Type B pancreatic cell (in vitro differentiated cells): Measurements from ENCODE around the gene GNA15. TPM values are rescaled to one million over a fixed set of nuclear protein-coding genes. Genes with fewer than 3 reads are reported as not detected.

Source experiments
- DNase-seq: peaks from one replicate; pipeline ENCODE4 v3.0.0; 2021; ENCODE audit warnings: mixed read lengths; ENCODE audit not compliant: unreplicated experiment; ENCODE audit errors: extremely low spot score
- H3K27ac Mint-ChIP-seq: 2 replicates; pipeline ENCODE4 v1.8.0; 2021; ENCODE audit warnings: mild to moderate bottlenecking, mixed read lengths
- H3K27me3 Mint-ChIP-seq: 2 replicates; pipeline ENCODE4 v1.8.0; 2021; ENCODE audit warnings: mixed read lengths
- H3K36me3 Mint-ChIP-seq: 2 replicates; pipeline ENCODE4 v1.8.0; 2021; ENCODE audit warnings: mixed read lengths
- H3K4me1 Mint-ChIP-seq: one replicate; pipeline ENCODE4 v1.8.0; 2021; ENCODE audit warnings: mixed read lengths; ENCODE audit not compliant: unreplicated experiment
- H3K4me3 Mint-ChIP-seq: 2 replicates; pipeline ENCODE4 v1.8.0; 2021; ENCODE audit warnings: mild to moderate bottlenecking, mixed read lengths
- H3K9me3 Mint-ChIP-seq: 2 replicates; pipeline ENCODE4 v1.8.0; 2021; ENCODE audit warnings: mixed read lengths
- total RNA-seq: library from RNA; stranded (reverse); gene quantifications from 2 replicates; pipeline ENCODE4 v1.2.1, GENCODE V29; 2021; ENCODE audit warnings: low replicate concordance
- TF ChIP-seq, protein P1 (sequence below): fragments of 200-600 bp; sonication (generic); conservative IDR thresholded peaks from 2 replicates; pipeline ENCODE4 v1.5.0; 2021; ENCODE audit warnings: antibody characterized with exemption, mild to moderate bottlenecking

GNA15 gene
- total RNA-seq, 1 donor from 2014 or later = 1.6 TPM

DNA sequence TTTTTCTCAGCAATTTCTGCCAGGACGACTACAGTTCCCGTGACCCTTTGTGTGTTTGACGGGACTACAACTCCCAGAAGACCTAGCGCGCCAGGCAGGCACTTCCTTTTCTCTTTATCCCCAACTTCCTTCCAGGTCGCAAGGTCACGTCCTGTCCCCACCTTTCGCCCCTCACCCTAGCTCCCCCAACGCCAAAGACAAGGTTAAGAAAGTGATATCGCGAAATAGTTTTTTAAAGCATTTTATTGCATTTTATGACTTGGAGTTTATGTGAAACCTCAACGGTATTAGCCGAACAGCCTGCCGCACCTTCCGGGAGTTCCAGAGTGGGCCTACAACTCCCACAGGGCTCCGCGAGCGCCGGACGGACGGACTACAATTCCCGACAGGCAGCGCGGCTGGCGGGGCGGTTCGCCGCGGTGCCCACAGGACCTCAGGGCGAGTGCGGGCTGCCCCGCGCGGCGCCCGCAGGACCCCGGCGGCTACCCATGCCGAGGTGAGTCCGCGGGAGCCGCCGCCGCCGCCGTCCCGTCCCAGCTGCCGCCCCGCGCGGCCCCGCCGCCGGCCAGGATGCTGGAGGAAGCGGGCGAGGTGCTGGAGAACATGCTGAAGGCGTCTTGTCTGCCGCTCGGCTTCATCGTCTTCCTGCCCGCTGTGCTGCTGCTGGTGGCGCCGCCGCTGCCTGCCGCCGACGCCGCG is 49.8 kb downstream of the GNA15 start, which contains the start of gene NCLN:
NCLN (plus strand) TSS at position 470 of the 699 bp plus-strand sequence; CDS start at position 571, 101 bp downstream.
- Mint-ChIP-seq H3K4me3 (peak within 1 kb of the TSS; percentile 99), H3K27me3 (no peaks in the 10 kb centered on the region), H3K9me3 (no peaks in the 10 kb centered on the region), H3K36me3 (no peaks in the 10 kb centered on the region), H3K27ac (peak within 1 kb of the TSS; percentile 99), H3K4me1 (peaks cover 8% of the 10 kb centered on the region)
- TF ChIP-seq, protein P1, sequence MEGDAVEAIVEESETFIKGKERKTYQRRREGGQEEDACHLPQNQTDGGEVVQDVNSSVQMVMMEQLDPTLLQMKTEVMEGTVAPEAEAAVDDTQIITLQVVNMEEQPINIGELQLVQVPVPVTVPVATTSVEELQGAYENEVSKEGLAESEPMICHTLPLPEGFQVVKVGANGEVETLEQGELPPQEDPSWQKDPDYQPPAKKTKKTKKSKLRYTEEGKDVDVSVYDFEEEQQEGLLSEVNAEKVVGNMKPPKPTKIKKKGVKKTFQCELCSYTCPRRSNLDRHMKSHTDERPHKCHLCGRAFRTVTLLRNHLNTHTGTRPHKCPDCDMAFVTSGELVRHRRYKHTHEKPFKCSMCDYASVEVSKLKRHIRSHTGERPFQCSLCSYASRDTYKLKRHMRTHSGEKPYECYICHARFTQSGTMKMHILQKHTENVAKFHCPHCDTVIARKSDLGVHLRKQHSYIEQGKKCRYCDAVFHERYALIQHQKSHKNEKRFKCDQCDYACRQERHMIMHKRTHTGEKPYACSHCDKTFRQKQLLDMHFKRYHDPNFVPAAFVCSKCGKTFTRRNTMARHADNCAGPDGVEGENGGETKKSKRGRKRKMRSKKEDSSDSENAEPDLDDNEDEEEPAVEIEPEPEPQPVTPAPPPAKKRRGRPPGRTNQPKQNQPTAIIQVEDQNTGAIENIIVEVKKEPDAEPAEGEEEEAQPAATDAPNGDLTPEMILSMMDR = no peak
- DNase-seq = peak; percentile 96

DNA sequence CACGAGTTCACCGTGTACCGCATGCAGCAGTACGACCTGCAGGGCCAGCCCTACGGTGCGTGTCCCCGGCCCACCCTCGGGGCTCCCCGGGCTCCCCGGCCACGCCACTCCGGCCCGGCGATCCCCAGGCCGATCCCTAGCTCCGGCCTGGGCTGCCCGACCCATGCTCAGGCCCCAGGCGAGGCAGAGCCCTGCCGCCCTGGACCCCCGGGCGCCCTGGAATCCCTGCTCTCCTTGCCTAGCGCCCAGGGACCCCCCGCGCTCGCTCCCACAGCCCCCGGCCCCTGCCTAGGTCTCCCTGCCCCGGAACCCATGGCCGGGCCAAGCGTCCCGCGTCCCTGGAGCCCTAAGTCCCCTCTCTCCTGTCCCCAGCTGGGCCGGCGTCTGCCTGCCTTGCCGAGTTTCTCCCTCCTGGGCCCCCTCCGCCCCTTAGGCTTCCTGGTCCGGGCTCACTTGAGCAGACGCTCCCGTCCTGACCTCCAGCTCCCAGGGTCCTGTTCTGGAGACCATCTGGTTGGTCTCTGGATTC is 50.4 kb downstream of the GNA15 start:
- H3K27ac Mint-ChIP-seq = peak overlapping the region; percentile 66
- DNase-seq = no peak
- H3K27me3 Mint-ChIP-seq = no peaks in the 10 kb centered on the region
- TF ChIP-seq, protein P1 = no peak
- peak overlapping the region; percentile 92 for H3K4me3 Mint-ChIP-seq
- H3K9me3 Mint-ChIP-seq = no peaks in the 10 kb centered on the region
- H3K36me3 Mint-ChIP-seq = no peaks in the 10 kb centered on the region
- H3K4me1 Mint-ChIP-seq = peaks cover 8% of the 10 kb centered on the region

DNA sequence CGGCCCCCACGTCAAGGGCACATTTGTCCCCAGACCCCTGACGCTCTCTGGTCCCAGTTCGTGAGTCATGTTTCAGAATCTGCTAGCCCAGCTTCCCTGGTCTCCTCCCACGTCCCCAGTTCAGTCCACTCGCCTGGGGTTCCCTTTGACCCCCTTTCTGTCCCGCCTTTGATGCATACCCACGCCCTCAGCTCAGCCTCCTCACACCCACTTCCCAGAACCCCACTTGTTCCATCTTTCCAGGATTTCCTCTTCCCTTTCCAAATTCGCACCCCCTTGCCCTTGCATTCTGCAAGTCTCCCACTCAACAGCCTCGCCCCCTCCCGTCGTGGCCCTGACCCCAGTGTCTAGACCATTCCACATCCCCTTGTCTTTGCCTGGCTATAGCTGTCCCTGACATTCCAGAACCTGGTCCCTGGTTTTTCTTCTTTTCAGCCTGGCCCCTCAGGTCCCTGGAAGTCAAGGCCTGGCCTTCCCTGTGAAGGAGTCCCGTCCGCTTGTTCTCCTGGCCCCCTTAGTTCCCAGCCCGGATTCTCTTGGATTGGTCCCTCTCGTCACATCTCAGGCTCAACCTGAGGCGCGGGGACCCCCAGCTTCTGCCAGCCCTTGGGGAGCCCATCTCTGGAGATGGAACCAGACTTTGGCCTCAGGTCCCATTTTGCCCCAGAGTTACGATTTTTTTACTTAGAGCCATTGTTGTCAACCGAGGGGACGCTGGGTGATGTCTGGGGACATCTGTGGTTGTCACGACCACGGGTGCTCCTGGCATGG is 51.2 kb downstream of the GNA15 start:
- H3K27ac Mint-ChIP-seq = peak overlapping the region; percentile 66
- DNase-seq = no peak
- H3K9me3 Mint-ChIP-seq = no peaks in the 10 kb centered on the region
- H3K36me3 Mint-ChIP-seq = no peaks in the 10 kb centered on the region
- TF ChIP-seq, protein P1 = no peak
- H3K4me3 Mint-ChIP-seq = peak overlapping the region; percentile 92
- H3K4me1 Mint-ChIP-seq = peaks cover 8% of the 10 kb centered on the region
- H3K27me3 Mint-ChIP-seq = no peaks in the 10 kb centered on the region

DNA sequence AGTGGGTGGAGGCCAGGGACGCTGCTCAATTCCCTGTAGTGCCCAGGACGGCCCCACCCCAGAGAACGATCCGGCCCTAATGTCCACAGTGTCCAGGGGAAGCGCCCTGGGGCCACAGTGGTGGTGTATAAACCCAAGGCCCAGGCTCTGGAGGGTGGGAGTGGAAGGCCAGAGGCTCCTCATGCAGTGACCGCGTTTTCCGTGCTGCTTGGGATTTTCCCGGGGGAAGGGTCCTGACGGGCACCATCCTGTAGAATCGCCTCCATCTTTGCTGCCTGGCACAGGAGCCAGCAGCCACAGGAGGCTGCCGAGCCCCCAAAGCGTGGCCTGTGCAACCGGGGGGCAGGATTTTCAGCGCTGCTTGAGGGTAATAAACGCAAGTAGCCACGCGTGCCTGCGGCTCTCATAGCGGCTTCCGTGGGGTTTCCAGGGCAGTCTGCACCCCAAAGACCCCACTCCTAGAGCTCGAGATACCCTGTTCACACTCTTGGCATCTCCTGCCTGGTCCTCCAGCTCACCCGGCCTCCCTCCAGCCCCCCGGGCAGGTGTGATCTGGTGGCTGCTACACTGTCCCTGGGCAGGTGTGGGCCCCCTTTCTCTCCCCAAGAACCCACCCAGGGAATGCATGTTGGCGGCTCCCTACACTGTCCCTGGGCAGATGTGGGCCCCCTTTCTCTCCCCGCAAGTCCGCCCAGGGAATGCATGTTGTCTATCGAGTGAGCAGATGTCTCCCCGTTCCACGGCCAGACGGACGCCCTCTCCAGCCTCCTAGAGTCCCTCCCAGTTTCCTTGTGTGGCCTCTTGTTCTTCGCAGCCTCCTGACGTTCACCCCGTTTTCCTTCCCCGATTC is 52.1 kb downstream of the GNA15 start:
- H3K36me3 Mint-ChIP-seq = no peaks in the 10 kb centered on the region
- no peaks in the 10 kb centered on the region for H3K27me3 Mint-ChIP-seq
- H3K9me3 Mint-ChIP-seq = no peaks in the 10 kb centered on the region
- TF ChIP-seq, protein P1 = no peak
- no peak for DNase-seq
- H3K4me3 Mint-ChIP-seq = peak overlapping the region; percentile 92
- no peak overlapping the region for H3K27ac Mint-ChIP-seq
- peaks cover 8% of the 10 kb centered on the region for H3K4me1 Mint-ChIP-seq
